Measurements from ENCODE around the gene FSTL1.

Gene FSTL1

DNA sequence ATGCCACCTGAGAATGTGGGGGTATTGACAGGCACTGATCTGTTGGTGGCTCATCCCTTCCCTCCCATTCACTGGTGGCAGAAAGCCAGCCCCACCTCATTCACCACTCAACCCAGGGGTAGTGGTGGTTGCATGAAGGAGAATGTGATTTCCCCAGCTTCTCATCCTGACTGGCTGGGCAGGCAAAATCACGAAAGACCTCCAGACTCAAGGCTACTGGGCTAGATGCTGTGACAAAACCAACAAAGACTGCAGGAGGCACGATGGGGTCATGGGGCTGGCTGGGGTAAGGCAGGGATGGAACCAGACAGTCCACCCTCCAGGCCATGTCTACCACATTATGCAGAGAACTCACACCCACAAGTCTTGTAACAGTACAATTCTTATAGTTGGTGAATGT, 33.9 kb downstream of the FSTL1 start:
- DNase-seq (ENCODE audit: low read depth) = no peak
- H3K4me3 ChIP-seq (ENCODE audit: low read depth, low read length) = no peak overlapping the region
- TF ChIP-seq POLR2A (IDR thresholded peaks at IDR 0.05; ENCODE audit: extremely low read depth, insufficient read length) = no peak
- TF ChIP-seq, protein P1, sequence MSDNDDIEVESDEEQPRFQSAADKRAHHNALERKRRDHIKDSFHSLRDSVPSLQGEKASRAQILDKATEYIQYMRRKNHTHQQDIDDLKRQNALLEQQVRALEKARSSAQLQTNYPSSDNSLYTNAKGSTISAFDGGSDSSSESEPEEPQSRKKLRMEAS (IDR thresholded peaks at IDR 0.05; ENCODE audit: low read depth, low read length) = no peak
- TF ChIP-seq, protein P2, sequence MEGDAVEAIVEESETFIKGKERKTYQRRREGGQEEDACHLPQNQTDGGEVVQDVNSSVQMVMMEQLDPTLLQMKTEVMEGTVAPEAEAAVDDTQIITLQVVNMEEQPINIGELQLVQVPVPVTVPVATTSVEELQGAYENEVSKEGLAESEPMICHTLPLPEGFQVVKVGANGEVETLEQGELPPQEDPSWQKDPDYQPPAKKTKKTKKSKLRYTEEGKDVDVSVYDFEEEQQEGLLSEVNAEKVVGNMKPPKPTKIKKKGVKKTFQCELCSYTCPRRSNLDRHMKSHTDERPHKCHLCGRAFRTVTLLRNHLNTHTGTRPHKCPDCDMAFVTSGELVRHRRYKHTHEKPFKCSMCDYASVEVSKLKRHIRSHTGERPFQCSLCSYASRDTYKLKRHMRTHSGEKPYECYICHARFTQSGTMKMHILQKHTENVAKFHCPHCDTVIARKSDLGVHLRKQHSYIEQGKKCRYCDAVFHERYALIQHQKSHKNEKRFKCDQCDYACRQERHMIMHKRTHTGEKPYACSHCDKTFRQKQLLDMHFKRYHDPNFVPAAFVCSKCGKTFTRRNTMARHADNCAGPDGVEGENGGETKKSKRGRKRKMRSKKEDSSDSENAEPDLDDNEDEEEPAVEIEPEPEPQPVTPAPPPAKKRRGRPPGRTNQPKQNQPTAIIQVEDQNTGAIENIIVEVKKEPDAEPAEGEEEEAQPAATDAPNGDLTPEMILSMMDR (IDR thresholded peaks at IDR 0.05; ENCODE audit: low read depth, low read length) = no peak
- no peak for TF ChIP-seq MYC (IDR thresholded peaks at IDR 0.05; ENCODE audit: low read depth, low read length)

DNA sequence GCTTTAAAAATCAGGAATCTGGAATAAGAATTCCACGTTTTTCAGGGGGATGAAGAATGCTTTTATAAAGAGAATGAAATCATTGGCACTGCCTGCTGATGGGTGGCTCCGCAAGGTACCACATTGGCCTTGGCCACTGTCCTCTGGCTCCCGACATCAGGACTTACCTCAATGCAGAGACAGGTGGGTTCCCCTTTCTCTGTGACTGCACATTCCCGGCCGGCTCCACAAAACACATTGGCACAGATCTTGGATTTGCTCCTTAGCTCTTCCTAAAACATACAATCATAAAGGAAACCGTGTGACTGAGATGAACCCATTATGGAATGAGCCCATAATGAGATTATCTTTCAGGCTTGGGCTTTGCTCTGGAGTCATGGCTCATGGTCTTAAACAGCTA, 35.0 kb downstream of the FSTL1 start:
- TF ChIP-seq, protein P2 (IDR thresholded peaks at IDR 0.05; ENCODE audit: low read depth, low read length) = no peak
- TF ChIP-seq POLR2A (IDR thresholded peaks at IDR 0.05; ENCODE audit: extremely low read depth, insufficient read length) (no peak), MYC (IDR thresholded peaks at IDR 0.05; ENCODE audit: low read depth, low read length) (no peak)
- TF ChIP-seq, protein P1 (IDR thresholded peaks at IDR 0.05; ENCODE audit: low read depth, low read length) = no peak
- H3K4me3 ChIP-seq (ENCODE audit: low read depth, low read length) = no peak overlapping the region
- no peak for DNase-seq (ENCODE audit: low read depth)

DNA sequence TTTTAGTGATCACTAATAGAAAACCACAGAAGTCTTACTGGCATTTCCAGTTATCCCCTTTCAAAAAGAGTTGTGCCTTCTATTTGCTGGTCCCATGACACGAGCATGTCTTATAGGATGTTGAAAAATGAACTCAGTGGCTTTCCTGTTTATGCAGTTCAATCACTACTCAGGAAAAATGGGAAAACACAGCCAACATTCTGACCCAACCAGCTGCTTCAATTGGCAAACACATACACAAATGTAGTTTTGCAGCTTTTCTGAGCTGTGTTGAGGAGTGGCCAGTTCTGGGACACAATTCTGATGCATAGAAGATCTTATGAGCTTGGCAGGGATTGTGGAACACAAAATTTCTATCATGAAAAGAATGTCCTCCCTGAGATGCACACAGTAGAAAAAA, 40.3 kb downstream of the FSTL1 start:
- TF ChIP-seq, protein P2 (IDR thresholded peaks at IDR 0.05; ENCODE audit: low read depth, low read length) = no peak
- TF ChIP-seq POLR2A (IDR thresholded peaks at IDR 0.05; ENCODE audit: extremely low read depth, insufficient read length) (no peak), MYC (IDR thresholded peaks at IDR 0.05; ENCODE audit: low read depth, low read length) (no peak)
- TF ChIP-seq, protein P1 (IDR thresholded peaks at IDR 0.05; ENCODE audit: low read depth, low read length) = no peak
- DNase-seq (ENCODE audit: low read depth) = no peak
- H3K4me3 ChIP-seq (ENCODE audit: low read depth, low read length) = no peak overlapping the region

DNA sequence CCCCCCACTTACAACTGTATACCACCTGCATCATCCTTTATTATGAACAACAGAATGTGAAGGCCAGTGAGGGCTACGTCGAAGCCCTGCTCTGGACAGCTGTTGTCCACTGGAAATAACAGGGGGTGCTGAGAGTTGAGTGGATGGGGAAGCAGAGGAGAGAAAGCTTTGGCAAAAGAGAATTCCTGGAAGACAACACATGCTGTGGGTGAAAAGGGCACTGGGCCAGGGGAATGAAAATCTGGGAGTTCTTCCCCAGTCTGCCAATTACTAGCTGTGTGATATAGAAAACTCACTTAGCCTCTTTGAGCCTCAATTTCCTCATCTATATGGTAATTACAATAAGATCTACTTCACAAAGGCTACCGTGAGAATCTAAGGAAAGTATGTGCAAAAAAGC, 40.7 kb downstream of the FSTL1 start:
- TF ChIP-seq, protein P1 (IDR thresholded peaks at IDR 0.05; ENCODE audit: low read depth, low read length) = no peak
- TF ChIP-seq MYC (IDR thresholded peaks at IDR 0.05; ENCODE audit: low read depth, low read length) = no peak
- TF ChIP-seq, protein P2 (IDR thresholded peaks at IDR 0.05; ENCODE audit: low read depth, low read length) = no peak
- no peak for TF ChIP-seq POLR2A (IDR thresholded peaks at IDR 0.05; ENCODE audit: extremely low read depth, insufficient read length)
- H3K4me3 ChIP-seq (ENCODE audit: low read depth, low read length) = no peak overlapping the region
- no peak for DNase-seq (ENCODE audit: low read depth)

DNA sequence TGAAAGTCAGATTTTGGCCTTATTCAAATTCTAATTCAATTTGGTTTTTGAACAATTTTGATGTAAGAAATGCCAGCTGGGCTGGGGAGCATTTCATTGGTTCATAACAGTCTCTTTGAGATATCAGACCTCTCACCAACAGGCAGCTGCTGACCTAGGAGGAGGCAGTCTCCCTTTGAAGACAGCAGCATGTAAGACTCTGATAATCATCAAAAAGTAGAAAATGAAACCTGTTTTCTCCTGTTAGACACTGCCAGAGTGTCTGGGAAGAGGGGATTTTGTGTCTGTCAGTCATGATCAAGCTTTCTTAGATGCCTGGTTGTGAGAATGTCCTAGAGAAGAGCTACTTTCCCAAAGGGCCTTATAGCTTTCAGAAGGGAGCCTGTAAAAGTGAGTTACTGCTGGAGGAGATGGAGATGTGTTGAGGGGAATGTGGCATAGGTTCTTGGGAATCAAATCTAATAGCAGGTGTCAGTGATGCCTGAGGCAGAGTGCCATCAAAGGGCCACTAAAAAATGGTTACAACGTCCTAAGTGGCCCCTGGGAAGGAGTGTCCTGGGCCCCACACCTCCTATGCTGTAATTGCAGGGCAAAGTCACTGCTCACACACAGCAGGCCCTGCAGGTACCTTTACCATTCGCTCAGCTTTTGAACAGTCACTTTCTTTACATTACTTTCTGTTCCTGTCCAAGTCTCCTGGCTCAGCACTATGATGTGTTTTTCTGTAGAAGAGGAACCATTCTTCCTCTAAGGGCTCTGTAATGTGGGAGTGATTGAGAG, 43.1 kb downstream of the FSTL1 start:
- no peak for TF ChIP-seq POLR2A (IDR thresholded peaks at IDR 0.05; ENCODE audit: extremely low read depth, insufficient read length)
- TF ChIP-seq, protein P1 (IDR thresholded peaks at IDR 0.05; ENCODE audit: low read depth, low read length) = no peak
- TF ChIP-seq MYC (IDR thresholded peaks at IDR 0.05; ENCODE audit: low read depth, low read length) = no peak
- TF ChIP-seq, protein P2 (IDR thresholded peaks at IDR 0.05; ENCODE audit: low read depth, low read length) = no peak
- no peak for DNase-seq (ENCODE audit: low read depth)
- no peak overlapping the region for H3K4me3 ChIP-seq (ENCODE audit: low read depth, low read length)
